ENCODE measurements around the gene XPNPEP2.

The XPNPEP2 gene

DNA sequence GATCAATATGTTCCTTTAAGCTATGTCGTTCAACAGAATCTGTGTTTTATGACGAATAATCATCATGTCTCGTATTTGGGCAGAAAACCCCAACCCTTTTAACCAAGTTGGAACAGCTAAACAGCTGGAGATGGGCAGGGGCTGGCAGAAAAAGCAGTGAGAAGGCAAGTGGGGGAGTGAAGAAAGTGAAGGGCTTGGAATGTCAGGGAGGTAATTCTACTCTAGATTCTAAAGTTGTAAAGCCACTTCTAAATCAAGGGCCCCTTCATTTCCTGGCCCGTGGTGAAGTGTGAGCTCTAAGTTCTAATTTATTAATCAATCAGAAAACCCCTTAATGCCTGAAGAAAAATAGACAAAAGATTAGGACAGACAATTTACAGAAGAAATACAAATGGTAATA is 61.4 kb downstream of the XPNPEP2 start:
- no peak for FAIRE-seq

GRCh38 chrX:129802863-129803262 is 64.1 kb downstream of the XPNPEP2 start:
- FAIRE-seq = no peak

GRCh38 chrX:129804806-129805205 is 66.0 kb downstream of the XPNPEP2 start:
- FAIRE-seq = no peak

- no peak for FAIRE-seq
These were observed 69.5 kb downstream of the XPNPEP2 start for GRCh38 chrX:129808158-129808828.

DNA sequence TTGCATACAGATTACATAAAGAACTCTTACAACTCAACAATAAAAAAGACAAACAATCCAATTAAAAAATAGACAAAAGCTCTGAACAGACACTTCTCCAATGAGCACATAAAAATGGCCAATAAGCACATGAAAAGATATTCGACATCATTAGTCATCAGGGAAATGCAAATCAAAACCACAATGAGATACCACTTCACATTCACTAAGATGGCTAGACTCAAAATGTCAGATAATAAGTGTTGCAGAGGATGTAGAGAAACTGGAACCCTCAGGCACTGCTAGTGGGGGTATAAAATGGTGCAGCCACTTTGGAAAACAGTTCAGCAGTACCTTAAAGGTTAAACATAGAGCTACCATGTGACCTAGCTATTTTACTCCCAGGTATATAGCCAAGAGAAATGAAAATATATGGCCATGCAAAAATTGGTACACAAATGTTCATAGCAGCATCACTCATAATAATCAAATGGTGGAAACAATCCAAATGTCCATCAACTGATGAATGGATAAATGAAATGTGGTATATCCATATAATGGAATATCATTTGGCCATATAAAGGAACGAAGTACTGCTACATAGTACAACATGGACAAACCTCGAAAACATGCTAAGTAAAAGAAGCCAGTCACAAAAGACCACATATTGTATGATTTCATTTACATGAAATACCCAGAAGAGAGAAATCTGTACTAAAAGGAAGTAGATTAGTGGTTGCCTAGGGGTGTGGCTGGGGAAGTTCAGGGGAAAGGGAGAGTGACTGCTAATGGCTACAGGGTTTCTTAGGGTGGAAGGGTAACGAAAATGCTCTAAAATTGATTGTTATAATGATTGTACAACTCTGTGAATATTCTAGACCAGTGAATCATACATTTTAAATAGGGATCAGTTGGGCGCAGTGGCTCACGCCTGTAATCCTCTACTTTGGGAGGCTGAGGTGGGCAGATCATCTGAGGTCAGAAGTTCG is 70.3 kb downstream of the XPNPEP2 start:
- no peak for FAIRE-seq

- FAIRE-seq = no peak
These were observed 75.0 kb downstream of the XPNPEP2 start for GRCh38 chrX:129813662-129814368.

- no peak for FAIRE-seq
These were observed 79.3 kb downstream of the XPNPEP2 start for GRCh38 chrX:129818123-129818522.

Data from A204.1 (cell line).